H9 (cell line): Measurements from ENCODE around the gene NOLC1. TPM values are rescaled to one million over a fixed set of nuclear protein-coding genes. Genes with fewer than 3 reads are reported as not detected.

Experiments
- DNase-seq: peaks from one replicate; pipeline ENCODE4 v3.0.0-alpha.2; 2017
- H2AFZ ChIP-seq: one replicate; pipeline ENCODE4 v1.6.1; 2013; ENCODE audit warnings: mild to moderate bottlenecking, low read length, control low read depth, moderate library complexity
- H2AK5ac ChIP-seq: 2 replicates; pipeline ENCODE4 v1.6.1; 2013; ENCODE audit warnings: low read length, control low read depth, mixed read lengths; ENCODE audit not compliant: insufficient read length
- H2BK120ac ChIP-seq: one replicate; pipeline ENCODE4 v1.6.1; 2013; ENCODE audit warnings: low read depth, mild to moderate bottlenecking, low read length, control low read depth, inconsistent platforms; ENCODE audit not compliant: poor library complexity, severe bottlenecking
- H2BK12ac ChIP-seq: 2 replicates; pipeline ENCODE4 v1.6.1; 2013; ENCODE audit warnings: low read length, control low read depth, mixed read lengths, low read depth; ENCODE audit not compliant: insufficient read length
- H2BK15ac ChIP-seq: 2 replicates; pipeline ENCODE4 v1.6.1; 2013; ENCODE audit warnings: low read depth, low read length, control low read depth
- H2BK20ac ChIP-seq: one replicate; pipeline ENCODE4 v1.6.1; 2013; ENCODE audit warnings: low read depth, mild to moderate bottlenecking, low read length, control low read depth, inconsistent platforms; ENCODE audit not compliant: poor library complexity, severe bottlenecking
- H2BK5ac ChIP-seq: 2 replicates; pipeline ENCODE4 v1.6.1; 2013; ENCODE audit warnings: low read length, control low read depth, mixed read lengths; ENCODE audit not compliant: insufficient read length
- H3K14ac ChIP-seq: 2 replicates; pipeline ENCODE4 v1.6.1; 2013; ENCODE audit warnings: low read length, control low read depth; ENCODE audit not compliant: insufficient read depth
- H3K18ac ChIP-seq: 2 replicates; pipeline ENCODE4 v1.6.1; 2013; ENCODE audit warnings: low read depth, mild to moderate bottlenecking, mixed read lengths, low read length, control low read depth; ENCODE audit not compliant: insufficient read length
- H3K23ac ChIP-seq: 2 replicates; pipeline ENCODE4 v1.6.1; 2013; ENCODE audit warnings: low read length, control low read depth, mixed read lengths, low read depth; ENCODE audit not compliant: insufficient read length
- H3K23me2 ChIP-seq: 2 replicates; pipeline ENCODE4 v1.6.1; 2013; ENCODE audit warnings: low read depth, mild to moderate bottlenecking, mixed read lengths, low read length, control low read depth; ENCODE audit not compliant: insufficient read length, poor library complexity, severe bottlenecking
- H3K27ac ChIP-seq: 2 replicates; pipeline ENCODE4 v1.5.1; 2013; ENCODE audit warnings: low read length, control low read depth, mixed read lengths, low read depth; ENCODE audit not compliant: insufficient read length
- H3K27me3 ChIP-seq: 2 replicates; pipeline ENCODE4 v1.6.1; 2013; ENCODE audit warnings: low read length, control low read depth, inconsistent platforms; ENCODE audit not compliant: insufficient read depth
- H3K4ac ChIP-seq: 2 replicates; pipeline ENCODE4 v1.6.1; 2013; ENCODE audit warnings: low read depth, mild to moderate bottlenecking, control low read depth, inconsistent platforms, low read length, moderate library complexity
- H3K4me1 ChIP-seq: 2 replicates; pipeline ENCODE4 v1.6.1; 2013; ENCODE audit warnings: low read length, control low read depth, inconsistent platforms; ENCODE audit not compliant: insufficient read depth
- H3K4me2 ChIP-seq: 2 replicates; pipeline ENCODE4 v1.6.1; 2013; ENCODE audit warnings: low read length, control low read depth, mixed read lengths; ENCODE audit not compliant: insufficient read length, insufficient read depth
- H3K56ac ChIP-seq: 2 replicates; pipeline ENCODE4 v1.6.1; 2013; ENCODE audit warnings: low read depth, mild to moderate bottlenecking, mixed read lengths, low read length, control low read depth; ENCODE audit not compliant: insufficient read length
- H3K79me1 ChIP-seq: 2 replicates; pipeline ENCODE4 v1.6.1; 2013; ENCODE audit warnings: low read depth, mild to moderate bottlenecking, moderate library complexity, low read length, control low read depth, inconsistent platforms; ENCODE audit not compliant: insufficient read depth, poor library complexity, severe bottlenecking
- H3K79me2 ChIP-seq: 2 replicates; pipeline ENCODE4 v1.6.1; 2013; ENCODE audit warnings: low read length, control low read depth, inconsistent platforms; ENCODE audit not compliant: insufficient read depth
- H3K9ac ChIP-seq: 2 replicates; pipeline ENCODE4 v1.6.1; 2013; ENCODE audit warnings: low read length, control low read depth, mixed read lengths; ENCODE audit not compliant: insufficient read length; ENCODE audit errors: extremely low read depth
- H3K9me3 ChIP-seq: one replicate; pipeline ENCODE4 v1.6.1; 2013; ENCODE audit warnings: low read depth, low read length, inconsistent platforms; ENCODE audit not compliant: control insufficient read depth
- H3T11ph ChIP-seq: one replicate; pipeline ENCODE4 v1.6.1; 2013; ENCODE audit warnings: mild to moderate bottlenecking, low read length, control low read depth, inconsistent platforms
- H4K20me1 ChIP-seq: one replicate; pipeline ENCODE4 v1.6.1; 2013; ENCODE audit not compliant: control insufficient read depth, insufficient read length, insufficient read depth
- H4K5ac ChIP-seq: 2 replicates; pipeline ENCODE4 v1.6.1; 2013; ENCODE audit warnings: low read depth, mild to moderate bottlenecking, mixed read lengths, low read length, control low read depth; ENCODE audit not compliant: insufficient read length
- H4K8ac ChIP-seq: replicated peaks from 2 replicates; pipeline ENCODE4 v1.6.1; 2013; ENCODE audit warnings: low read length, control low read depth, mixed read lengths, low read depth; ENCODE audit not compliant: insufficient read length
- H4K91ac ChIP-seq: 2 replicates; pipeline ENCODE4 v1.6.1; 2013; ENCODE audit warnings: low read depth, mild to moderate bottlenecking, moderate library complexity, mixed read lengths, low read length, control low read depth; ENCODE audit not compliant: insufficient read length
- H3K27ac Mint-ChIP-seq, 3 experiments: 2 replicates in 2 of 3; 3 replicates in 1 of 3; pipeline ENCODE4 v1.8.0; 2020 to 2021; ENCODE audit warnings: mixed read lengths in 3 of 3, mild to moderate bottlenecking in 1 of 3, moderate library complexity in 1 of 3
- H3K27me3 Mint-ChIP-seq: 2 replicates; pipeline ENCODE4 v1.8.0; 2021; ENCODE audit warnings: low read depth, mild to moderate bottlenecking, moderate library complexity, mixed read lengths
- H3K36me3 Mint-ChIP-seq, 3 experiments: 2 replicates in 2 of 3; 3 replicates in 1 of 3; pipeline ENCODE4 v1.8.0; 2020 to 2021; ENCODE audit warnings: low read depth in 3 of 3, mixed read lengths in 3 of 3; ENCODE audit not compliant: insufficient read depth in 1 of 3
- H3K4me1 Mint-ChIP-seq, 2 experiments: 2 replicates each; pipeline ENCODE4 v1.8.0; 2020; ENCODE audit warnings: mixed read lengths in 2 of 2
- H3K4me3 Mint-ChIP-seq, 2 experiments: 2 replicates in 1 of 2; 3 replicates in 1 of 2; pipeline ENCODE4 v1.8.0; 2020 to 2021; ENCODE audit warnings: mild to moderate bottlenecking in 2 of 2, mixed read lengths in 2 of 2, moderate library complexity in 1 of 2
- H3K9me3 Mint-ChIP-seq, 2 experiments: 2 replicates in 1 of 2; 3 replicates in 1 of 2; pipeline ENCODE4 v1.8.0; 2020; ENCODE audit warnings: mild to moderate bottlenecking in 2 of 2, mixed read lengths in 2 of 2, moderate library complexity in 1 of 2
- CTCF ChIP-seq: fragments of 200-600 bp; sonication (generic); conservative IDR thresholded peaks from 3 replicates; pipeline ENCODE4 v1.8.0; 2021; ENCODE audit warnings: antibody characterized with exemption, mild to moderate bottlenecking
- WGBS: extraction: QIAGEN DNeasy Blood & Tissue Kit; methylation state at CpG from one replicate; pipeline ENCODE4 v1.1.7; 2013; ENCODE audit warnings: missing lambda C conversion rate, low lambda C conversion rate, mixed read lengths; ENCODE audit not compliant: insufficient read length; ENCODE audit errors: extremely low coverage; 5-methylcytosine and 5-hydroxymethylcytosine counted together
- total RNA-seq: library from RNA; stranded (reverse); gene quantifications from 2 replicates; pipeline ENCODE4 v1.2.1, GENCODE V29; 2021

NOLC1 gene
- total RNA-seq, 1 experiment from 2014 or later = 171 TPM

- Histone ChIP-seq H4K8ac (no peak overlapping the region), H2BK5ac (no peak overlapping the region), H2AK5ac (no peak overlapping the region), H2BK20ac (no peak overlapping the region), H4K91ac (no peak overlapping the region), H3K4me2 (peak overlapping the region; percentile 72), H3K23me2 (peaks cover 20% of the 10 kb centered on the region), H3K27ac (peak overlapping the region; percentile 84), H3K79me1 (no peaks in the 10 kb centered on the region), H3K4me1 (peaks cover 15% of the 10 kb centered on the region), H2AFZ (no peak overlapping the region), H3K9me3 (no peaks in the 10 kb centered on the region), H4K5ac (no peak overlapping the region), H2BK120ac (no peak overlapping the region), H3K56ac (no peak overlapping the region), H3K27me3 (no peaks in the 10 kb centered on the region), H2BK15ac (no peak overlapping the region), H3K4ac (no peak overlapping the region), H3K79me2 (no peaks in the 10 kb centered on the region; the same call in 1 of the 2 replicates), H4K20me1 (no peaks in the 10 kb centered on the region), H3K14ac (no peak overlapping the region), H3K18ac (no peak overlapping the region), H3K23ac (no peak overlapping the region), H3K9ac (peak overlapping the region; percentile 16), H3T11ph (no peak overlapping the region), H2BK12ac (no peak overlapping the region)
- no peak for DNase-seq
- Mint-ChIP-seq H3K36me3 (no peaks in the 10 kb centered on the region), H3K4me1 (peaks cover 42% of the 10 kb centered on the region in 2 experiments), H3K9me3 (no peaks in the 10 kb centered on the region), H3K4me3 (peak overlapping the region in 1 of 2 experiments; percentile 95; a peak in 3 of 5 replicates), H3K27me3 (no peaks in the 10 kb centered on the region; the same call in 1 of the 2 replicates), H3K27ac (peak overlapping the region; percentile 97 to 99 (median 98); a peak in 6 of 7 replicates)
- WGBS = no CpG with 5 or more reads among the region's 1 CpG
- TF ChIP-seq CTCF = no peak
Observed at GRCh38 chr10:102122450-102122849, 29.7 kb upstream of the NOLC1 start.
